Right cardiac atrium (tissue), 5 donors: Measurements from ENCODE around the gene RNASE12. TPM values are rescaled to one million over a fixed set of nuclear protein-coding genes. Genes with fewer than 3 reads are reported as not detected.

Source experiments
- ATAC-seq, 2 donors: fragments of 200-7000 bp; cut with Tn5 transposase; one replicate each; pipeline versions ENCODE4 v1.8.0 to v1.9.1; 2020; ENCODE audit warnings: moderate library complexity in 2 of 2, mild to moderate bottlenecking in 1 of 2
- DNase-seq, 3 donors: peaks; one replicate each; pipeline ENCODE4 v3.0.0-alpha.2; 2020
- H3K27ac ChIP-seq: one replicate; pipeline ENCODE4 v1.5.1; 2013; ENCODE audit warnings: mild to moderate bottlenecking, low read length, control low read depth, moderate library complexity
- H3K27me3 ChIP-seq: one replicate; pipeline ENCODE4 v1.6.1; 2013; ENCODE audit not compliant: control insufficient read depth, insufficient read depth
- H3K4me1 ChIP-seq: one replicate; pipeline ENCODE4 v1.6.1; 2013; ENCODE audit warnings: low read length; ENCODE audit not compliant: control insufficient read depth, insufficient read depth
- H3K4me3 ChIP-seq: one replicate; pipeline ENCODE4 v1.5.1; 2013; ENCODE audit warnings: low read length, control low read depth
- H3K9me3 ChIP-seq: one replicate; pipeline ENCODE4 v1.6.1; 2013; ENCODE audit warnings: low read length; ENCODE audit not compliant: control insufficient read depth
- WGBS: extraction: QIAGEN DNeasy Blood & Tissue Kit; methylation state at CpG from one replicate; pipeline ENCODE4 v1.1.7; 2013; 5-methylcytosine and 5-hydroxymethylcytosine counted together
- intact Hi-C, 4 donors: fragments of 100-400 bp; cut with DNase I; formaldehyde crosslinking; loops; one replicate each; pipeline versions ENCODE4 v1.11.0 to v1.14.0; 2022 to 2023
- polyA plus RNA-seq: library from polyadenylated mRNA; stranded (reverse); fragments of 200-250 nt; gene quantifications from one replicate; pipeline ENCODE4 v1.2.3, GENCODE V29; 2013
- total RNA-seq, 4 donors: library from RNA; stranded (reverse); fragmentation: NEBNext Ultra II Directional; extraction: Animal tissue kit (Norgen Biotek cat#: 25700); gene quantifications; one replicate each; pipeline ENCODE4 v1.2.1, GENCODE V29; 2021
- donor health status: healthy with polysubstance abuse.
- donor health status: DM: no; HTN: yes; CAD: no.
- donor health status: DM: no; HTN: no; CAD: no.
- donor health status: DM: no; HTN: yes; CAD: no; lungs with severe emphysema.
- donor health status: DM: yes; HTN: yes; CAD: no.

RNASE12 gene
- total and polyA plus RNA-seq, 5 donors, result not detected

- Histone ChIP-seq H3K27me3 (no peaks in the 10 kb centered on the region), H3K4me1 (no peaks in the 10 kb centered on the region), H3K9me3 (no peaks in the 10 kb centered on the region), H3K4me3 (no peak overlapping the region), H3K27ac (no peak overlapping the region)
- no peak for DNase-seq
- ATAC-seq, result no peak
- WGBS, result 42% methylated on average over 2 of the region's 2 CpGs
- intact Hi-C loops, result no loop called here
These were observed 31.7 kb downstream of the RNASE12 start for GRCh38 chr14:20559461-20559904.

DNA sequence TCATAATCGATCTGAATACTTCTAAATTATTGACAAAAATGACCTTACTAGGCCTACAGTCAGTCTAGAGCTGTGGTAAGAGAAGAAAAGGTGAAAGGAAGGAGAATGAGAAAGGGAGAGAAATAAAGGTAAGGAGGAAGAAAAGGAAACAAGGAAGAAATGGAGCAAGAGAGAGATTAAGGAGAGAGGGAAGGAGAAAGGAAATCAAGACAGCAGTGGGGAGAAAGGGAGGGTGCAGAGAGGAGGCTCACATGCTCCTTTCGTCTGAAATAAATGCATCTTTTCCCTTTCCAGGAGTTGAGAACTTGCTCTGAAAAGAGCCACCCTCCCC, 34.0 kb downstream of the RNASE12 start:
- DNase-seq (no peak), ATAC-seq (no peak)
- intact Hi-C loops, result no loop called here
- 46% methylated on average over 2 of the region's 2 CpGs for WGBS
- no peak overlapping the region for H3K4me3 ChIP-seq
- H3K27me3 ChIP-seq, result no peaks in the 10 kb centered on the region
- no peak overlapping the region for H3K27ac ChIP-seq
- no peaks in the 10 kb centered on the region for H3K4me1 ChIP-seq
- H3K9me3 ChIP-seq, result no peaks in the 10 kb centered on the region

DNA sequence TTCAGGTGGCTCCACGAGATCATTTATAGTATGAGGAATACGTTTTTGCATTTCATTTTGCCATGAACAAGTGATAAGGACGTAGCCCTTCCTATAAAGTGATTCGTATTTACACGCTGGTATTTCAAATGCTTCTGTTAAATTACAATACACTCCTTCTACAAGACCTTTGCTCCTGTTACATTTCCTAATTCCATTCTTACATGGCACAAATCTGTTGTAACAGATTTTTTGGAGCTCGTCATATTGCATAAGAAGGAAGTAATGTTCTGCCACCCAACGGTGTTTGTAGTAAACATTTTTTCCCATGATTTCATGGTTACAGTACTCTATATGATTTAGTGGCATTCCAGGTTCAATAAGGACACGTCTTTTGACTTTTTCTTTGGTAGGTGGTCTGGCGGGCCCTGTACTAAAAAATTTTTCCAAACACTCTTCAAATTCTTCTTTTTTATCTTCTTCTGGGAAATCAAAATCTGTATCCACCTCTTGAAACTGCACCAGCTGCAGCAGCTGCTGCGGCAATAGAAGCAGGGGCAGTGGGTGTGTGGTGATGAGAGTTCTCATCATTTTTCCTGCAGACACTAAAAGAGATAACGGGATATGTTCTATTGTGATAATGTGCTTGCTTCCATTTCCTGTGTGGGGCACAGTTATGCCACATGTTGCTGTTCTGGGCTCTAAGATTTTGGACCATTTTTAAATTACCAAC, 34.5 kb downstream of the RNASE12 start:
- H3K4me3 ChIP-seq, result no peak overlapping the region
- no peak for ATAC-seq
- no peaks in the 10 kb centered on the region for H3K9me3 ChIP-seq
- H3K4me1 ChIP-seq, result no peaks in the 10 kb centered on the region
- DNase-seq, result no peak
- intact Hi-C loops, result no loop called here
- H3K27ac ChIP-seq, result no peak overlapping the region
- no peaks in the 10 kb centered on the region for H3K27me3 ChIP-seq
- WGBS, result 50% methylated on average over 11 of the region's 11 CpGs

DNA sequence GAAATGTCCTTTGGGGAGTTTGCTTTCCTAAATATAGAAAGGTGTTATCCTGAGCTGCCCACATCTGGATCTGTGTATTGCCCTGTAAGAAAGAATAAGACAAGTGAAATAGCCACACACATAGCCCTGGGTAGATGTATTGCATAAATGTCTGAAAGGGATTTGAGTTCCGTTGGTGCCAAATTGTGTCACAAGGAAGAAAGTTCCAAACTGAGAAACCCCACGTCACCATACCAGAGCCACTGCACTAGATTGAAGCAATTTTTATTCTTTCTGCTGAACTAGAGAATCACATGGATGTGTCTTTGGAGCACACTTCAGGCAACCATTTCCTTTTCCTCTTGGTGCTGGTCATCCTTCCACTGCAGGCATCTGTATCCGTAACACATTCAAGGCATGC, 35.3 kb downstream of the RNASE12 start:
- intact Hi-C loops, result no loop called here
- ATAC-seq, result no peak

DNA sequence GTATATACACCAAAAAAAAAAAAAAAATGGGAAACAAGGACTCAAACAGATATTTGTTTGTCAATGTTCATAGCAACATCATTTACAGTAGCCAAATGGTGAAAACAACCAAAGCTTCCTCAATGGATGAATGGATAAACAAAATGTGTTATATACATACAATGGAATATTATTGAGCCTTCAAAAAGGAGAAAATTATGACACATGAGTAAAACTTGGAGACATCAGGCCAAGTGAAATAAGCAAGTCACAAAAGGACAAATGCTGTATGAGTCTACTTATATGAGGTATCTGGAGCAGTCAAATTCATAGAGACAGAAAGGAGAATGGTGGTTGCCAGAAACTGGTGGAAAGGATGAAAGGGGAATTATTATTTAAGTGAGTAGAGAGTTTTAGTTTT, 38.2 kb downstream of the RNASE12 start:
- Histone ChIP-seq H3K4me1 (no peaks in the 10 kb centered on the region), H3K27ac (no peak overlapping the region), H3K4me3 (no peak overlapping the region), H3K9me3 (no peaks in the 10 kb centered on the region), H3K27me3 (no peaks in the 10 kb centered on the region)
- no peak for DNase-seq
- no peak for ATAC-seq
- intact Hi-C loops, result no loop called here

More for the DNA sequence above, 35.3 kb downstream of the RNASE12 start:
- no peaks in the 10 kb centered on the region for H3K9me3 ChIP-seq
- 84% methylated on average over 3 of the region's 3 CpGs for WGBS
- no peak overlapping the region for H3K4me3 ChIP-seq
- no peak overlapping the region for H3K27ac ChIP-seq
- H3K27me3 ChIP-seq, result no peaks in the 10 kb centered on the region
- no peak for DNase-seq
- no peaks in the 10 kb centered on the region for H3K4me1 ChIP-seq

GRCh38 chr14:20551606-20552005, 39.6 kb downstream of the RNASE12 start:
- intact Hi-C loops, result no loop called here
- ATAC-seq (no peak), DNase-seq (no peak)
- H3K27ac ChIP-seq, result no peak overlapping the region
- H3K27me3 ChIP-seq, result no peaks in the 10 kb centered on the region
- H3K9me3 ChIP-seq, result no peaks in the 10 kb centered on the region
- no peaks in the 10 kb centered on the region for H3K4me1 ChIP-seq
- WGBS, result 86% methylated on average over 3 of the region's 3 CpGs
- no peak overlapping the region for H3K4me3 ChIP-seq

DNA sequence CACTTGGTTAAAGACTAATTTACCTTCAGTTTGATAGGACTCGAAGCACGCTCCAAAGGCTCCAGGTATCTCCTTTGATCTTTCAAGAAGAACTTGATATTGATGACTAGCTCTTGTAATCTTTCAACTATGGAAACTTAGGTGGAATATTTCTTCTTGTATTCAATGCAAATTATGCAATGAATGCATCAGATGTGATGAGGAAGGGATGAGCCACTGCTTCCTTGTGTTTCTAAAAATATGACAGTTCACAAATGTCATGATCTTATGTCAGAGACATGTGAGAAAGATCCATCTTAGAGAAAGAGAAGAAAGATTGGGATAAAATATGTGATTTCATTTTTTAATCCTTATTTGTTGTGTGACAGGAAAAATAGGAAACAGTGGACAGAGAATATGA, 40.2 kb downstream of the RNASE12 start:
- H3K9me3 ChIP-seq, result no peaks in the 10 kb centered on the region
- intact Hi-C loops, result no loop called here
- H3K4me1 ChIP-seq, result no peaks in the 10 kb centered on the region
- H3K27me3 ChIP-seq, result no peaks in the 10 kb centered on the region
- no peak overlapping the region for H3K4me3 ChIP-seq
- DNase-seq (no peak), ATAC-seq (no peak)
- no peak overlapping the region for H3K27ac ChIP-seq
- WGBS, result 87% methylated on average over 2 of the region's 2 CpGs

DNA sequence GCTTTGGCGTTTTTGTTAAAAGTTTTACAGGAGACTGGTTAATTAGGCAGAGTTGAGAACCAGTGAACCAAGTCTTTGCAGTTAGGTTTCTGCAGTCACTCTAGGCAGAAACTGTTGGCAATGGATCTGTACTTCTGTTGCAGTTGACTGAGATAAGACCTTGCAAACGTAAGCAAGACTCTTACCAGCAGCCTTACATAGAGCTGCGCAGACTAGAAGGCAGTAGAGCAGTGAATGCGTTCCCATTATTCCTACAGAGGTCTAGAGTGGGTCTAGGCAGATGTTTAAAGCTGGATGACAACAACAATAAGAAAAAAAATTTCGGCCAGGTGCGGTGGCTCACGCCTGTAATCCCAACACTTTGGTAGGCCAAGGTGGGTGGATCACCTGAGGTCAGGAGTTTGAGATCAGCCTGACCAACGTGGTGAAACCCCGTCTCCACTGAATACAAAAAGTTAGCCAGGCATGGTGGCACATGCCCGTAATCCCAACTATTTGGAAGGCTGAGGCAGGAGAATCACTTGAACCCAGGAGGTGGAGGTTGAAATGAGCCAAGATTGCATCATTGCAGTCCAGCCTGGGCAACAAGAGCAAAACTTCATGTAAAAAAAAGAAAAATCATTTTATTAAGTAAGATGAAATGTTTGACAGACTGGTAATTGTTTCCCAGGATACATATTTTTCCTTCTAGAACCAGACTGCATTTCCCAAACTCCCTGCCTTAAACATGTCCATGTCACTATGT, 42.6 kb downstream of the RNASE12 start:
- Histone ChIP-seq H3K27me3 (no peaks in the 10 kb centered on the region), H3K4me3 (no peak overlapping the region), H3K4me1 (no peaks in the 10 kb centered on the region), H3K9me3 (no peaks in the 10 kb centered on the region), H3K27ac (no peak overlapping the region)
- DNase-seq, result no peak
- no peak for ATAC-seq
- WGBS, result 88% methylated on average over 10 of the region's 10 CpGs
- intact Hi-C loops, result no loop called here

- Histone ChIP-seq H3K27ac (no peak overlapping the region), H3K9me3 (no peaks in the 10 kb centered on the region), H3K4me3 (no peak overlapping the region), H3K4me1 (no peaks in the 10 kb centered on the region), H3K27me3 (no peaks in the 10 kb centered on the region)
- intact Hi-C loops, result no loop called here
- ATAC-seq (no peak), DNase-seq (no peak)
- WGBS, result 50% methylated on average over 3 of the region's 3 CpGs
These were observed 44.3 kb downstream of the RNASE12 start for GRCh38 chr14:20546877-20547276.
